HL-60 (cell line): Measurements from ENCODE around the gene VOPP1.
"Not testable (repeated sequence)": the region's sequence is repeated elsewhere in the genome, so short reads cannot be mapped to it uniquely, and the experiment has no call there.

Source experiments
- DNase-seq, 2 experiments: peaks; one replicate each; pipeline ENCODE4 v3.0.0-alpha.2; 2010 to 2020; ENCODE audit warnings: low read depth in 1 of 2, low spot score in 1 of 2
- H3K27ac ChIP-seq: fragments of 250-450 bp; sonication (Bioruptor Pico); replicated peaks from 2 replicates; pipeline ENCODE4 v1.5.1; 2020; ENCODE audit warnings: mild to moderate bottlenecking, moderate library complexity
- H3K27me3 ChIP-seq: fragments of 250-450 bp; sonication (Bioruptor Pico); 2 replicates; pipeline ENCODE4 v1.5.1; 2021; ENCODE audit warnings: mild to moderate bottlenecking, moderate library complexity; ENCODE audit not compliant: insufficient read depth, poor library complexity, severe bottlenecking
- H3K4me3 ChIP-seq: replicated peaks from 2 replicates; pipeline ENCODE4 v1.5.1; 2011; ENCODE audit warnings: mild to moderate bottlenecking, control low read depth, low read length; ENCODE audit not compliant: insufficient read depth
- GABPA ChIP-seq: IDR thresholded peaks from 2 replicates; pipeline ENCODE4 v1.6.1; 2012; ENCODE audit warnings: low read depth
- POLR2AphosphoS5 ChIP-seq: IDR thresholded peaks from 2 replicates; pipeline ENCODE4 v1.6.1; 2012; ENCODE audit warnings: low read depth
- SPI1 ChIP-seq: IDR thresholded peaks from 2 replicates; pipeline ENCODE4 v1.6.1; 2012; ENCODE audit warnings: low read depth, mild to moderate bottlenecking, borderline replicate concordance
- TF ChIP-seq, protein P1 (sequence below): IDR thresholded peaks from 2 replicates; pipeline ENCODE4 v1.6.1; 2012; ENCODE audit warnings: low read depth; ENCODE audit not compliant: insufficient replicate concordance
- TF ChIP-seq, protein P2 (sequence below): IDR thresholded peaks from one replicate; pipeline ENCODE4 v1.5.1; 2011; ENCODE audit warnings: low read length, control low read depth, inconsistent platforms; ENCODE audit not compliant: insufficient read depth

VOPP1 gene

DNA sequence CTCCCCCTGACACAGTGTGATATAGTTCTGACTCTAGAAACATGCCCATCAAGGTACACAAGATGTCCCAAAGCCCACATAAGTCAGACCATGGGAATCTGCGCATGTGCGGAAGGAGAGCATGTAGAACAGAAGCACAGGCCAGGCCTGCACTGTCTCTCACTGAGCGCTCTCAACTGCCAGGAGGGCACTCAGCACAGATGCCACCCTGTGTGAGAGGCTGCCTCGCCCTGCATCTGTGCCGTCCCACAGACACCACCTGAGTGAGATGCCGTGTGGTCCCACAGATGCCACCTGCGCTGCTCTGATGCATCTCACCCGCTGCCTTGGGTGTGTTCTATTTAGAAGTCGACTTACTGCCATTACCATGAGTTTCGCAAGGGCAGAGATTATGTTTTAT, 98.4 kb downstream of the VOPP1 start:
- Histone ChIP-seq H3K27me3 (no peaks in the 10 kb centered on the region), H3K4me3 (no peak overlapping the region), H3K27ac (no peak overlapping the region)
- DNase-seq: no peak
- TF ChIP-seq, protein P1, sequence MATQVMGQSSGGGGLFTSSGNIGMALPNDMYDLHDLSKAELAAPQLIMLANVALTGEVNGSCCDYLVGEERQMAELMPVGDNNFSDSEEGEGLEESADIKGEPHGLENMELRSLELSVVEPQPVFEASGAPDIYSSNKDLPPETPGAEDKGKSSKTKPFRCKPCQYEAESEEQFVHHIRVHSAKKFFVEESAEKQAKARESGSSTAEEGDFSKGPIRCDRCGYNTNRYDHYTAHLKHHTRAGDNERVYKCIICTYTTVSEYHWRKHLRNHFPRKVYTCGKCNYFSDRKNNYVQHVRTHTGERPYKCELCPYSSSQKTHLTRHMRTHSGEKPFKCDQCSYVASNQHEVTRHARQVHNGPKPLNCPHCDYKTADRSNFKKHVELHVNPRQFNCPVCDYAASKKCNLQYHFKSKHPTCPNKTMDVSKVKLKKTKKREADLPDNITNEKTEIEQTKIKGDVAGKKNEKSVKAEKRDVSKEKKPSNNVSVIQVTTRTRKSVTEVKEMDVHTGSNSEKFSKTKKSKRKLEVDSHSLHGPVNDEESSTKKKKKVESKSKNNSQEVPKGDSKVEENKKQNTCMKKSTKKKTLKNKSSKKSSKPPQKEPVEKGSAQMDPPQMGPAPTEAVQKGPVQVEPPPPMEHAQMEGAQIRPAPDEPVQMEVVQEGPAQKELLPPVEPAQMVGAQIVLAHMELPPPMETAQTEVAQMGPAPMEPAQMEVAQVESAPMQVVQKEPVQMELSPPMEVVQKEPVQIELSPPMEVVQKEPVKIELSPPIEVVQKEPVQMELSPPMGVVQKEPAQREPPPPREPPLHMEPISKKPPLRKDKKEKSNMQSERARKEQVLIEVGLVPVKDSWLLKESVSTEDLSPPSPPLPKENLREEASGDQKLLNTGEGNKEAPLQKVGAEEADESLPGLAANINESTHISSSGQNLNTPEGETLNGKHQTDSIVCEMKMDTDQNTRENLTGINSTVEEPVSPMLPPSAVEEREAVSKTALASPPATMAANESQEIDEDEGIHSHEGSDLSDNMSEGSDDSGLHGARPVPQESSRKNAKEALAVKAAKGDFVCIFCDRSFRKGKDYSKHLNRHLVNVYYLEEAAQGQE: no peak
- no peak for TF ChIP-seq POLR2AphosphoS5
- no peak for TF ChIP-seq SPI1
- TF ChIP-seq, protein P2, sequence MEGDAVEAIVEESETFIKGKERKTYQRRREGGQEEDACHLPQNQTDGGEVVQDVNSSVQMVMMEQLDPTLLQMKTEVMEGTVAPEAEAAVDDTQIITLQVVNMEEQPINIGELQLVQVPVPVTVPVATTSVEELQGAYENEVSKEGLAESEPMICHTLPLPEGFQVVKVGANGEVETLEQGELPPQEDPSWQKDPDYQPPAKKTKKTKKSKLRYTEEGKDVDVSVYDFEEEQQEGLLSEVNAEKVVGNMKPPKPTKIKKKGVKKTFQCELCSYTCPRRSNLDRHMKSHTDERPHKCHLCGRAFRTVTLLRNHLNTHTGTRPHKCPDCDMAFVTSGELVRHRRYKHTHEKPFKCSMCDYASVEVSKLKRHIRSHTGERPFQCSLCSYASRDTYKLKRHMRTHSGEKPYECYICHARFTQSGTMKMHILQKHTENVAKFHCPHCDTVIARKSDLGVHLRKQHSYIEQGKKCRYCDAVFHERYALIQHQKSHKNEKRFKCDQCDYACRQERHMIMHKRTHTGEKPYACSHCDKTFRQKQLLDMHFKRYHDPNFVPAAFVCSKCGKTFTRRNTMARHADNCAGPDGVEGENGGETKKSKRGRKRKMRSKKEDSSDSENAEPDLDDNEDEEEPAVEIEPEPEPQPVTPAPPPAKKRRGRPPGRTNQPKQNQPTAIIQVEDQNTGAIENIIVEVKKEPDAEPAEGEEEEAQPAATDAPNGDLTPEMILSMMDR: no peak
- no peak for TF ChIP-seq GABPA

DNA sequence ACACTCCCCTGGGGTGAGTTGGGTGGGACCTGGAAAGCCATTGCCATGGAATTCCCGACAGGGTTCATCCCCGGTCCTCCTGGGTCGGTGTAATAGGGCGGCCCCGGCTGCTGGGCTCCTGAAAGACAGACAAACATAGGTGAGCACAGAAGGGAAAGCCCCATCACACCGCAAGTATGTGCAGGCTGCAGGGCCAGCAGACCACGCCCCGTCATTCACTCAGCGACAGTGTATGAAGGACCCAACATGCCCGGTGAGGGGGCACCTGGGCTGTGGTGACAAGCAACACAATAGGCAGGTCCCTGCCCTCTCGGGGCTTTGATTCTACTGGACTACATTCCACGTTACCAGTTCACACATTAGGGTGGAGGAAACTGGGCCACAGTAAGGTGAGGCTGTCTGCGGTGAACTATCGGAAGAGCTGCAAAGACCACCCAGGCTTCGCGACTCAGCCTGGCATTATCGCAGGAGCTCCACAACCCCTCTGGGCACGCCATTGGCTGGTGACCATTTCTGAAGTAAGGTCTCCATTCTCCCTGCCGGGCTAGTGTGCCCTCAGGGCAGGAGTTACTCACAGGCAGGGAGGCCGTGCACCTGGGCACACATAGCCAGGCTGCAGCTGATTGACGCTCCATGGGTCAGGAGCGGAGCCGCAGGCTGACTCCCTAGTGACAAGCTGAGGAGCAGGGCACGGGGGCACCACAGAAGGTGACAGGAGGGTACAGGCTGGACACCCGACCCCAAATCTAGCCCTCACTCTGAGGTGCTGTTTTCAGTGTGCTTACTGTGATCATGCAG, 99.2 kb downstream of the VOPP1 start:
- Histone ChIP-seq H3K27ac (no peak overlapping the region), H3K27me3 (no peaks in the 10 kb centered on the region), H3K4me3 (no peak overlapping the region)
- no peak for DNase-seq
- TF ChIP-seq SPI1 (no peak), POLR2AphosphoS5 (no peak), GABPA (no peak)
- TF ChIP-seq, protein P2: no peak
- TF ChIP-seq, protein P1: no peak

GRCh38 chr7:55472406-55472805, 99.9 kb downstream of the VOPP1 start:
- H3K27ac ChIP-seq: not testable (repeated sequence)

DNA sequence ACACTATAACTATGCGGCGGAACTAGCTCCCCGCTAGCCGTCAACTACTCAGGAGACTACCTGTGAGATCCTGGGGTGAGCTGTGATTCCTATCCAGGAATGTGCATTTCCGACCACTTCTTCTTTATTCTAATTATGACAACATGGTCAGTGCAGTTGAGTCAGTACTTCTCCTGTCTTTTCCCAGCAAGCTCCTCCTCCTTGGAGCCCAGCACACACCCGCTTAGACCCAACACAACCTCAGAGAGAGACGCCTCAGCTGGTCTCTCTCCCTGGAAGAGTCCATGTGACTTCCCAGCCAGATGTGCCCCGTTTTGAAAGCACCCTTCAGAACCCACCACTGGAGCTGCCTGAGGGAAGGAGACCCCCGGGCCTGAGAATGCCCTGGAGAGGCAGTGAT, 100.7 kb downstream of the VOPP1 start:
- not testable (repeated sequence) for H3K27me3 ChIP-seq, DNase-seq, H3K27ac ChIP-seq, H3K4me3 ChIP-seq

More at GRCh38 chr7:55472406-55472805, 99.9 kb downstream of the VOPP1 start:
- not testable (repeated sequence) for DNase-seq, H3K27me3 ChIP-seq, H3K4me3 ChIP-seq

DNA sequence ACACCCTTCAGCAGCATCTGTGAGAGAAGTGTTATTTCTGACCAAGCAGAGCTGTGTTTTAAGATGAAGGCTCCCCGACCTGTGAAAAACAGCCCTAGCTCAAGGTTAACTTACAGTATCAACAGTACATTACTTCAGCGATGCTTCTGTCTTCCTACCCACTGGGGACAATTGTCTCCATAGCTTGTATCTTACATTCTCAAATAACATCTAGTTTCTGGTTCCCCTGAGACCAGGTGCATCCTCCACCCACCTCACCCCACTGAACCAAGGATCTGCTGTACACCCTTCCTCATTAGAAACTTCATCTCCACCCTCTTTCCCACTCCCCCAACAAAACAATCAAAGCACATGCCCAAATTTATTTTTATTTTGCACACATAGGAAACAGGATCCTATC, 102.0 kb downstream of the VOPP1 start:
- Histone ChIP-seq H3K27me3 (no peaks in the 10 kb centered on the region), H3K27ac (no peak overlapping the region), H3K4me3 (no peak overlapping the region)
- TF ChIP-seq SPI1: no peak
- no peak for TF ChIP-seq POLR2AphosphoS5
- TF ChIP-seq, protein P1: no peak
- TF ChIP-seq, protein P2: no peak
- no peak for TF ChIP-seq GABPA
- DNase-seq: no peak
